GM12865 (cell line): ENCODE data around the gene ID1.
"Not testable (repeated sequence)": the region's sequence is repeated elsewhere in the genome, so short reads cannot be mapped to it uniquely, and the experiment has no call there.

Source experiments
- DNase-seq: peaks from one replicate; pipeline ENCODE4 v3.0.0; 2010; ENCODE audit warnings: low read depth
- H3K4me3 ChIP-seq: 2 replicates; pipeline ENCODE4 v1.5.1; 2011; ENCODE audit warnings: mild to moderate bottlenecking, low read depth, low read length, control low read depth
- CTCF ChIP-seq: IDR thresholded peaks from 2 replicates; pipeline ENCODE4 v1.5.1; 2011; ENCODE audit warnings: low read length, control low read depth, low read depth, inconsistent platforms; ENCODE audit not compliant: insufficient read depth; ENCODE audit errors: missing control alignments

ID1 gene

GRCh38 chr20:31594558-31595379, 10.3 kb upstream of the ID1 start:
- H3K4me3 ChIP-seq = no peak overlapping the region
- no peak for TF ChIP-seq CTCF

GRCh38 chr20:31595380-31595653, 9.8 kb upstream of the ID1 start:
- no peak for DNase-seq
- no peak overlapping the region for H3K4me3 ChIP-seq
- no peak for TF ChIP-seq CTCF

More at GRCh38 chr20:31594558-31595379, 10.3 kb upstream of the ID1 start:
- DNase-seq = no peak

GRCh38 chr20:31595654-31596411, 9.3 kb upstream of the ID1 start:
- H3K4me3 ChIP-seq = no peak overlapping the region
- DNase-seq = no peak
- TF ChIP-seq CTCF = no peak

- DNase-seq, H3K4me3 ChIP-seq: not testable (repeated sequence)
Measured at GRCh38 chr20:31596412-31596715, 8.7 kb upstream of the ID1 start.

- no peak for DNase-seq
- no peak for TF ChIP-seq CTCF
Measured at GRCh38 chr20:31596831-31597480, 8.1 kb upstream of the ID1 start.

GRCh38 chr20:31597481-31597855, 7.6 kb upstream of the ID1 start:
- TF ChIP-seq CTCF = no peak
- H3K4me3 ChIP-seq = no peak overlapping the region
- no peak for DNase-seq

More at GRCh38 chr20:31596831-31597480, 8.1 kb upstream of the ID1 start:
- H3K4me3 ChIP-seq = no peak overlapping the region

GRCh38 chr20:31602431-31602778, 2.7 kb upstream of the ID1 start:
- H3K4me3 ChIP-seq = no peak overlapping the region
- no peak for DNase-seq
- no peak for TF ChIP-seq CTCF
